ENCODE data around the gene ATRN. TPM values are rescaled to one million over a fixed set of nuclear protein-coding genes. Genes with fewer than 3 reads are reported as not detected.

ATRN gene
- total and polyA plus RNA-seq, 2 donors (not counting 3 experiments of a cell fraction or from before 2014, with no cell fraction given) = 32.3 to 33.1 TPM

- DNase-seq (ENCODE audit: low read depth, low spot score) = no peak
- Histone ChIP-seq H3K36me3 (ENCODE audit: control insufficient read depth in 2 of 2, extremely low read depth in 1 of 2, insufficient read depth in 2 of 2, low read length in 2 of 2) (no peaks in the 10 kb centered on the region), H3K9me1 (replicated peaks; ENCODE audit: control insufficient read depth, extremely low read depth, insufficient read depth, low read length) (no peaks in the 10 kb centered on the region), H2AFZ (ENCODE audit: low read depth, low read length) (no peak overlapping the region), H3K4me2 (ENCODE audit: insufficient read depth, low read length) (no peak overlapping the region), H3K27ac (ENCODE audit: insufficient read depth, low read depth, low read length) (no peak overlapping the region), H3K9me3 (replicated peaks; ENCODE audit: control insufficient read depth, insufficient read depth, low read length) (no peaks in the 10 kb centered on the region), H3K4me1 (ENCODE audit: control insufficient read depth, extremely low read depth, insufficient read depth, low read length) (no peaks in the 10 kb centered on the region), H3K79me2 (ENCODE audit: control insufficient read depth, insufficient read depth, low read length) (peaks cover 11% of the 10 kb centered on the region), H4K20me1 (replicated peaks; ENCODE audit: control insufficient read depth, extremely low read depth, insufficient read depth, low read length) (no peaks in the 10 kb centered on the region), H3K27me3 (ENCODE audit: control insufficient read depth in 2 of 2, insufficient read depth in 2 of 2, low read length in 2 of 2) (no peaks in the 10 kb centered on the region), H3K4me3 (replicated peaks in 1 of 3; ENCODE audit: insufficient read depth in 1 of 3, low read depth in 1 of 3, low read length in 3 of 3) (no peak overlapping the region), H3K9ac (replicated peaks; ENCODE audit: extremely low read depth, insufficient read depth, low read length) (no peak overlapping the region)
- FAIRE-seq = no peak
- no TSS peak for BruUV-seq (replicated peaks)
- ChIA-PET POLR2A (interaction anchor here (0.7 kb wide), 1 partner anchor 71 kb away, joined by 3 read pairs; no protein-coding TSS in a partner anchor), CTCF (no interaction called here)
- dilution Hi-C loops (cut with MboI; ENCODE audit: extremely low pct_ligation_motif_present, low sequenced_read_pairs) (no loop called here), intact Hi-C loops (cut with micrococcal nuclease) (no loop called here)
- TF ChIP-seq JUN (IDR thresholded peaks at IDR 0.05; ENCODE audit: borderline replicate concordance, insufficient read depth, insufficient read length, low read depth) (no peak), POLR2AphosphoS5 (IDR thresholded peaks at IDR 0.05; ENCODE audit: insufficient read depth, low read depth, low read length) (no peak), MAX (IDR thresholded peaks at IDR 0.05; ENCODE audit: insufficient read depth, insufficient read length) (no peak), MYC (IDR thresholded peaks at IDR 0.05; ENCODE audit: low read depth, low read length) (no peak), EZH2 (IDR thresholded peaks at IDR 0.05; ENCODE audit: borderline replicate concordance, low read depth, low read length, severe bottlenecking) (no peak), GATA2 (IDR thresholded peaks at IDR 0.05; ENCODE audit: insufficient read depth, insufficient read length, low read depth, low read length) (no peak), FOS (IDR thresholded peaks at IDR 0.05; ENCODE audit: borderline replicate concordance, insufficient read depth, low read length) (no peak), POLR2A (IDR thresholded peaks at IDR 0.05; ENCODE audit: low read depth, low read length) (no peak), CTCF (IDR thresholded peaks at IDR 0.05; ENCODE audit: extremely low read depth in 1 of 2, insufficient read depth in 1 of 2, low read depth in 1 of 2, low read length in 2 of 2) (no peak)
Measured at GRCh38 chr20:3483784-3484183, 13.0 kb downstream of the ATRN start.
